B cell (primary cell): ENCODE measurements around the gene USP44. TPM values are rescaled to one million over a fixed set of nuclear protein-coding genes. Genes with fewer than 3 reads are reported as not detected.

Experiments
- ATAC-seq: fragments of 200-7000 bp; cut with Tn5 transposase; one replicate; pipeline ENCODE4 v1.10.0; 2021; ENCODE audit warnings: low read depth, mild to moderate bottlenecking, moderate number of reproducible peaks, moderate library complexity
- CTCF ChIA-PET: fragments of 350-600 bp; sonication (Branson Sonifier 250); formaldehyde crosslinking; loops from one replicate; lab custom pipeline; 2021; ENCODE audit warnings: antibody characterized with exemption, inconsistent platforms; lab: Charles Lee
- POLR2A ChIA-PET: fragments of 350-600 bp; sonication (Branson Sonifier 250); formaldehyde crosslinking; loops from one replicate; lab custom pipeline; 2021; ENCODE audit warnings: antibody characterized with exemption; lab: Charles Lee
- DNase-seq: peaks from one replicate; pipeline ENCODE4 v3.0.0; 2013
- H2AFZ ChIP-seq: 2 replicates; pipeline ENCODE4 v1.6.1; 2012; ENCODE audit warnings: mild to moderate bottlenecking, low read depth, low read length; ENCODE audit not compliant: insufficient read depth, poor library complexity, severe bottlenecking
- H3K27ac ChIP-seq, 2 donors: 1 replicate in 1 of 2; 2 replicates in 1 of 2; pipeline ENCODE4 v1.5.1; 2012 to 2013; ENCODE audit warnings: low read length in 2 of 2, mild to moderate bottlenecking in 2 of 2, moderate library complexity in 1 of 2
- H3K27me3 ChIP-seq, 4 experiments: fragments of 200-600 bp in 1 of 4; sonication (generic) in 1 of 4; replicated peaks in 1 of 4; 1 replicate in 2 of 4; 2 replicates in 2 of 4; pipeline versions ENCODE4 v1.6.1 to v1.7.0; 2013 to 2016; ENCODE audit warnings: low read length in 3 of 4, mild to moderate bottlenecking in 2 of 4, mixed read lengths in 1 of 4, moderate library complexity in 1 of 4; ENCODE audit not compliant: insufficient read depth in 4 of 4, control insufficient read depth in 3 of 4; ENCODE audit errors: control extremely low read depth in 1 of 4
- H3K36me3 ChIP-seq, 2 experiments: replicated peaks in 1 of 2; 1 replicate in 1 of 2; 2 replicates in 1 of 2; pipeline versions ENCODE4 v1.6.1 to v1.7.1; 2013; ENCODE audit warnings: low read length in 1 of 2; ENCODE audit not compliant: insufficient read depth in 2 of 2, control insufficient read depth in 1 of 2; ENCODE audit errors: control extremely low read depth in 1 of 2, extremely low read depth in 1 of 2
- H3K4me1 ChIP-seq, 2 donors: fragments of 200-600 bp in 1 of 2; sonication (generic) in 1 of 2; 1 replicate in 1 of 2; 2 replicates in 1 of 2; pipeline versions ENCODE4 v1.5.1 to v1.6.1; 2013 to 2017; ENCODE audit warnings: low read length in 2 of 2; ENCODE audit not compliant: control insufficient read depth in 2 of 2, insufficient read depth in 2 of 2
- H3K4me2 ChIP-seq: replicated peaks from 2 replicates; pipeline ENCODE3; 2012; ENCODE audit warnings: mild to moderate bottlenecking, low read depth, low read length; ENCODE audit not compliant: poor library complexity, severe bottlenecking
- H3K4me3 ChIP-seq, 5 experiments: fragments of 200-600 bp in 1 of 5; sonication (generic) in 1 of 5; 1 replicate in 3 of 5; 2 replicates in 2 of 5; pipeline versions ENCODE4 v1.5.1 to v1.7.0; 2011 to 2016; ENCODE audit warnings: low read length in 4 of 5, mild to moderate bottlenecking in 4 of 5, low read depth in 2 of 5, control low read depth in 1 of 5, moderate library complexity in 1 of 5; ENCODE audit not compliant: insufficient read depth in 1 of 5; ENCODE audit errors: control extremely low read depth in 1 of 5, extremely low read depth in 1 of 5
- H3K79me2 ChIP-seq: fragments of 200-600 bp; sonication (generic); one replicate; pipeline ENCODE4 v1.6.0; 2016; ENCODE audit warnings: low read length; ENCODE audit not compliant: control insufficient read depth, insufficient read depth
- H3K9ac ChIP-seq: fragments of 200-600 bp; sonication (generic); 2 replicates; pipeline ENCODE4 v1.6.1; 2017; ENCODE audit warnings: mild to moderate bottlenecking, low read length, moderate library complexity
- H3K9me3 ChIP-seq, 3 donors: one replicate each; pipeline versions ENCODE4 v1.6.1 to v1.7.1; 2013; ENCODE audit warnings: low read length in 2 of 3; ENCODE audit not compliant: control insufficient read depth in 2 of 3, insufficient read depth in 1 of 3; ENCODE audit errors: control extremely low read depth in 1 of 3
- H4K20me1 ChIP-seq: 2 replicates; pipeline ENCODE4 v1.6.0; 2012; ENCODE audit warnings: mild to moderate bottlenecking, low read length; ENCODE audit not compliant: insufficient read depth, control insufficient read depth, poor library complexity, severe bottlenecking
- H3K27ac Mint-ChIP-seq: one replicate; pipeline ENCODE4 v1.8.0; 2021; ENCODE audit warnings: mixed read lengths
- H3K27me3 Mint-ChIP-seq: one replicate; pipeline ENCODE4 v1.8.0; 2021; ENCODE audit warnings: mixed read lengths
- H3K4me1 Mint-ChIP-seq: one replicate; pipeline ENCODE4 v1.8.0; 2021; ENCODE audit warnings: mixed read lengths
- H3K4me3 Mint-ChIP-seq: one replicate; pipeline ENCODE4 v1.8.0; 2021; ENCODE audit warnings: mixed read lengths
- H3K9me3 Mint-ChIP-seq: one replicate; pipeline ENCODE4 v1.8.0; 2022; ENCODE audit warnings: mixed read lengths; ENCODE audit not compliant: insufficient read depth
- EZH2 ChIP-seq: IDR thresholded peaks from 2 replicates; pipeline ENCODE4 v1.6.1; 2012; ENCODE audit warnings: borderline replicate concordance, low read depth, mild to moderate bottlenecking, moderate library complexity, low read length; ENCODE audit not compliant: insufficient read depth, poor library complexity, severe bottlenecking
- WGBS: methylation state at CpG from one replicate; pipeline ENCODE4 v1.1.5; 2013; ENCODE audit warnings: missing lambda C conversion rate; ENCODE audit not compliant: insufficient coverage; 5-methylcytosine and 5-hydroxymethylcytosine counted together
- intact Hi-C: fragments of 100-400 bp; cut with micrococcal nuclease; formaldehyde crosslinking; loops from one replicate; pipeline ENCODE4 v1.10.0; 2022
- polyA plus RNA-seq: library from polyadenylated mRNA; depleted of rRNA; stranded (reverse); fragments of >200 nt; gene quantifications from 2 replicates; pipeline ENCODE4 v1.2.3, GENCODE V29; 2012
- total RNA-seq, 2 donors: library from RNA; stranded (reverse); fragments of 120-200 nt in 1 of 2; gene quantifications; 1 replicate in 1 of 2; 2 replicates in 1 of 2; pipeline versions ENCODE4 v1.2.3 to v1.2.4, GENCODE V29; 2013 to 2022
- TF ChIP-seq, protein P1 (sequence below): fragments of 200-600 bp; IDR thresholded peaks from one replicate; pipeline ENCODE4 v1.8.0; 2022; ENCODE audit warnings: antibody characterized with exemption, mild to moderate bottlenecking

The USP44 gene
- total and polyA plus RNA-seq, 2 donors (not counting 1 experiment from before 2014, with no cell fraction given): 2.5 to 7.1 TPM

DNA sequence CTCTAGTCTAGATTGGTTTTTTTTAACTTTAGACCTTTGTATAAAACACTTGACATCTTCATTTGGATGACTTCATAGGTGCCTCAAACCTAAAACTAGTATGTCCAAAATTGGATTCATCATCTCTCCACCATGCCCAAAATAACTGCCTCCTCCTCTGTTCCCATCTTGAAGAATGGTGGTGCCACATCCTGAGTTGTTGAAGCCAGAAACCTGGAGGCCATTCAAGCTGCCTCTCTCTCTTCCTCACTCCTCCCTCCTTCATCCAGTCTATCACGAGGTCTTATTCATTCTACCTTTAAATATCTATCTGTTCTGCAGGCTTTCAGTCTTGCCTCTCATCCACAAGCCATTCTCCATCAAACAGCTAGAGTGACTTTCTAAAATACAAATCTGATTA, 26.5 kb upstream of the USP44 start:
- Histone ChIP-seq H3K36me3 (no peaks in the 10 kb centered on the region), H4K20me1 (no peaks in the 10 kb centered on the region), H3K9me3 (no peaks in the 10 kb centered on the region), H3K9ac (no peak overlapping the region), H2AFZ (no peak overlapping the region), H3K4me3 (no peak overlapping the region), H3K27me3 (peaks cover 0 to 4% (median 0%) of the 10 kb centered on the region in 4 experiments), H3K79me2 (no peaks in the 10 kb centered on the region), H3K4me2 (no peak overlapping the region), H3K27ac (no peak overlapping the region), H3K4me1 (peaks cover 29 to 35% of the 10 kb centered on the region in 2 donors)
- Mint-ChIP-seq H3K27ac (no peak overlapping the region), H3K4me1 (peaks cover 27% of the 10 kb centered on the region), H3K27me3 (no peaks in the 10 kb centered on the region), H3K4me3 (no peak overlapping the region), H3K9me3 (no peaks in the 10 kb centered on the region)
- DNase-seq: no peak
- no peak for ATAC-seq
- intact Hi-C loops: loop anchor here (10.0 kb wide), 1 partner anchor 457 kb away; the partner anchor contains the start of gene LTA4H
- POLR2A ChIA-PET: no interaction called here
- TF ChIP-seq, protein P1, sequence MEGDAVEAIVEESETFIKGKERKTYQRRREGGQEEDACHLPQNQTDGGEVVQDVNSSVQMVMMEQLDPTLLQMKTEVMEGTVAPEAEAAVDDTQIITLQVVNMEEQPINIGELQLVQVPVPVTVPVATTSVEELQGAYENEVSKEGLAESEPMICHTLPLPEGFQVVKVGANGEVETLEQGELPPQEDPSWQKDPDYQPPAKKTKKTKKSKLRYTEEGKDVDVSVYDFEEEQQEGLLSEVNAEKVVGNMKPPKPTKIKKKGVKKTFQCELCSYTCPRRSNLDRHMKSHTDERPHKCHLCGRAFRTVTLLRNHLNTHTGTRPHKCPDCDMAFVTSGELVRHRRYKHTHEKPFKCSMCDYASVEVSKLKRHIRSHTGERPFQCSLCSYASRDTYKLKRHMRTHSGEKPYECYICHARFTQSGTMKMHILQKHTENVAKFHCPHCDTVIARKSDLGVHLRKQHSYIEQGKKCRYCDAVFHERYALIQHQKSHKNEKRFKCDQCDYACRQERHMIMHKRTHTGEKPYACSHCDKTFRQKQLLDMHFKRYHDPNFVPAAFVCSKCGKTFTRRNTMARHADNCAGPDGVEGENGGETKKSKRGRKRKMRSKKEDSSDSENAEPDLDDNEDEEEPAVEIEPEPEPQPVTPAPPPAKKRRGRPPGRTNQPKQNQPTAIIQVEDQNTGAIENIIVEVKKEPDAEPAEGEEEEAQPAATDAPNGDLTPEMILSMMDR: no peak
- TF ChIP-seq EZH2: no peak
- CTCF ChIA-PET: interaction anchor here (1.8 kb wide), 1 partner anchor 43 kb away, joined by 8 read pairs; no protein-coding TSS in a partner anchor
- WGBS: 75% methylated on average over 1 of the region's 1 CpG

DNA sequence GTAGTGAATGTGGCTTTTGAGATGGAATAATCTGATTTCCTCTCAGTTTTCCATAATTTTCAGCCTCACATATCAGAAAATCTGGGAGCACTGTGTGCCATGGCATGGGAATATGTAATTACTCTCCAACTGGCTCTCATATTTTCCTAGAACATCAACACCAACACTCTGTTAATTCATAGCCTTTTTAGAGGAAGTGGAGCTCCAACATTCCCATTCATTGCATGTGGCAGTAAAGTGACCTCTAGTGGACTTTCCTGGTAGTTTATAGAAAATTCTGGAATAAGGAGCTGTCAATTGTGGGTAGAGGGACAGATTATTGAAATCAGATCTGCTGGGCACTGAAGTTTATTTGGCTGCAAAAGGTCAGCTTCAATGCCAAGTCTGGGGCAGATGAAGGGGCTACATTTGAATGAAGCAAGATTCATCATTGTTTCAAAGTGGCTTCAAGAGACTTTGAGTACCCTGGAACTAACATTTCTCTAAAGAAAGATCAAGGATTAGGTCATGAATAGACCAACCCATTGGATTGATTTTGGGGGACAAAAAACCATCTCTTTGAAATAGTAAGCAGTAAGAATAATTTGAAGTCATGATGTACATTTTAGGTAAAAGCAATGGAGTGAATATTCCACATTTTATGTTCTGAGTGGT, 23.6 kb upstream of the USP44 start:
- H4K20me1 ChIP-seq: no peaks in the 10 kb centered on the region
- H3K27me3 ChIP-seq: peaks cover 0 to 4% (median 0%) of the 10 kb centered on the region in 4 experiments
- intact Hi-C loops: loop anchor here (1.0 to 10.0 kb wide), 2 partner anchors 27 to 460 kb away; partner anchors contain the start of gene LTA4H
- H3K9me3 Mint-ChIP-seq: no peaks in the 10 kb centered on the region
- no peaks in the 10 kb centered on the region for H3K79me2 ChIP-seq
- no peaks in the 10 kb centered on the region for H3K36me3 ChIP-seq
- CTCF ChIA-PET: interaction anchor here (1.6 to 4.8 kb wide), 2 partner anchors 26 to 40 kb away, joined by 3 to 32 read pairs; no protein-coding TSS in a partner anchor
- peaks cover 41 to 46% of the 10 kb centered on the region in 2 donors for H3K4me1 ChIP-seq
- no peak overlapping the region for H3K4me2 ChIP-seq
- TF ChIP-seq, protein P1: peak; percentile 27
- TF ChIP-seq EZH2: no peak
- no peaks in the 10 kb centered on the region for H3K27me3 Mint-ChIP-seq
- ATAC-seq (no peak), DNase-seq (peak; percentile 14)
- POLR2A ChIA-PET: interaction anchor here (0.6 to 1.2 kb wide), 2 partner anchors 101 to 883 kb away, joined by 5 to 15 read pairs; partner anchors contain the start of gene METAP2
- H3K9me3 ChIP-seq: no peaks in the 10 kb centered on the region
- H3K4me3 Mint-ChIP-seq: peak overlapping the region; percentile 82
- peak overlapping the region in 1 of 5 experiments; percentile 43 for H3K4me3 ChIP-seq
- H3K27ac Mint-ChIP-seq: peak overlapping the region; percentile 92
- peak overlapping the region; percentile 72 to 74 for H3K27ac ChIP-seq
- H2AFZ ChIP-seq: peak overlapping the region; percentile 70
- H3K4me1 Mint-ChIP-seq: peaks cover 43% of the 10 kb centered on the region
- H3K9ac ChIP-seq: no peak overlapping the region
